ENCODE measurements around the gene CALCOCO1.

- TF ChIP-seq, protein P1, sequence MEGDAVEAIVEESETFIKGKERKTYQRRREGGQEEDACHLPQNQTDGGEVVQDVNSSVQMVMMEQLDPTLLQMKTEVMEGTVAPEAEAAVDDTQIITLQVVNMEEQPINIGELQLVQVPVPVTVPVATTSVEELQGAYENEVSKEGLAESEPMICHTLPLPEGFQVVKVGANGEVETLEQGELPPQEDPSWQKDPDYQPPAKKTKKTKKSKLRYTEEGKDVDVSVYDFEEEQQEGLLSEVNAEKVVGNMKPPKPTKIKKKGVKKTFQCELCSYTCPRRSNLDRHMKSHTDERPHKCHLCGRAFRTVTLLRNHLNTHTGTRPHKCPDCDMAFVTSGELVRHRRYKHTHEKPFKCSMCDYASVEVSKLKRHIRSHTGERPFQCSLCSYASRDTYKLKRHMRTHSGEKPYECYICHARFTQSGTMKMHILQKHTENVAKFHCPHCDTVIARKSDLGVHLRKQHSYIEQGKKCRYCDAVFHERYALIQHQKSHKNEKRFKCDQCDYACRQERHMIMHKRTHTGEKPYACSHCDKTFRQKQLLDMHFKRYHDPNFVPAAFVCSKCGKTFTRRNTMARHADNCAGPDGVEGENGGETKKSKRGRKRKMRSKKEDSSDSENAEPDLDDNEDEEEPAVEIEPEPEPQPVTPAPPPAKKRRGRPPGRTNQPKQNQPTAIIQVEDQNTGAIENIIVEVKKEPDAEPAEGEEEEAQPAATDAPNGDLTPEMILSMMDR (IDR thresholded peaks at IDR 0.05) = no peak
- TF ChIP-seq POLR2A (IDR thresholded peaks at IDR 0.05) = no peak
Observed at GRCh38 chr12:53737093-53737808, 10.0 kb upstream of the CALCOCO1 start.
